ENCODE measurements around the gene SHISA6. TPM values are rescaled to one million over a fixed set of nuclear protein-coding genes. Genes with fewer than 3 reads are reported as not detected.

The SHISA6 gene
- total RNA-seq, 1 donor from 2014 or later, result 3.3 TPM

- H3K27me3 Mint-ChIP-seq (ENCODE audit: insufficient read depth, low read depth), result peaks cover 8% of the 10 kb centered on the region
- H4K20me1 ChIP-seq (ENCODE audit: low read depth), result no peaks in the 10 kb centered on the region
- no peak overlapping the region for H3K4me3 ChIP-seq
- H3K36me3 ChIP-seq, result no peaks in the 10 kb centered on the region
- peaks cover 10% of the 10 kb centered on the region for H3K4me1 ChIP-seq
- H3K9ac ChIP-seq, result no peak overlapping the region
- no peaks in the 10 kb centered on the region for H3K9me3 Mint-ChIP-seq
- no peak overlapping the region for H2AFZ ChIP-seq (replicated peaks)
- H3K27ac Mint-ChIP-seq, result no peak overlapping the region
- H3K4me3 Mint-ChIP-seq, result no peak overlapping the region
- H3K79me2 ChIP-seq (ENCODE audit: low read depth), result no peaks in the 10 kb centered on the region
- no peaks in the 10 kb centered on the region for H3K4me1 Mint-ChIP-seq
- H3K36me3 Mint-ChIP-seq, result no peaks in the 10 kb centered on the region
- H3K9me3 ChIP-seq (ENCODE audit: low read depth), result no peaks in the 10 kb centered on the region
- no peaks in the 10 kb centered on the region for H3F3A ChIP-seq (ENCODE audit: low read depth)
- no peak overlapping the region for H3K27ac ChIP-seq
- TF ChIP-seq, protein P1, sequence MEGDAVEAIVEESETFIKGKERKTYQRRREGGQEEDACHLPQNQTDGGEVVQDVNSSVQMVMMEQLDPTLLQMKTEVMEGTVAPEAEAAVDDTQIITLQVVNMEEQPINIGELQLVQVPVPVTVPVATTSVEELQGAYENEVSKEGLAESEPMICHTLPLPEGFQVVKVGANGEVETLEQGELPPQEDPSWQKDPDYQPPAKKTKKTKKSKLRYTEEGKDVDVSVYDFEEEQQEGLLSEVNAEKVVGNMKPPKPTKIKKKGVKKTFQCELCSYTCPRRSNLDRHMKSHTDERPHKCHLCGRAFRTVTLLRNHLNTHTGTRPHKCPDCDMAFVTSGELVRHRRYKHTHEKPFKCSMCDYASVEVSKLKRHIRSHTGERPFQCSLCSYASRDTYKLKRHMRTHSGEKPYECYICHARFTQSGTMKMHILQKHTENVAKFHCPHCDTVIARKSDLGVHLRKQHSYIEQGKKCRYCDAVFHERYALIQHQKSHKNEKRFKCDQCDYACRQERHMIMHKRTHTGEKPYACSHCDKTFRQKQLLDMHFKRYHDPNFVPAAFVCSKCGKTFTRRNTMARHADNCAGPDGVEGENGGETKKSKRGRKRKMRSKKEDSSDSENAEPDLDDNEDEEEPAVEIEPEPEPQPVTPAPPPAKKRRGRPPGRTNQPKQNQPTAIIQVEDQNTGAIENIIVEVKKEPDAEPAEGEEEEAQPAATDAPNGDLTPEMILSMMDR (IDR thresholded peaks at IDR 0.05), result no peak
- no peak for TF ChIP-seq EZH2phosphoT487 (IDR thresholded peaks at IDR 0.05)
- TF ChIP-seq EZH2 (IDR thresholded peaks at IDR 0.05), result no peak
- no peaks in the 10 kb centered on the region for H3K27me3 ChIP-seq
- DNase-seq (ENCODE audit: low spot score), result no peak
- no peak overlapping the region for H3K4me2 ChIP-seq
Observed at GRCh38 chr17:11378506-11378905, 137.5 kb downstream of the SHISA6 start.

GRCh38 chr17:11380761-11381160, 139.7 kb downstream of the SHISA6 start:
- no peaks in the 10 kb centered on the region for H3K4me1 Mint-ChIP-seq
- Histone ChIP-seq H4K20me1 (ENCODE audit: low read depth) (no peaks in the 10 kb centered on the region), H3F3A (ENCODE audit: low read depth) (no peaks in the 10 kb centered on the region), H3K79me2 (ENCODE audit: low read depth) (no peaks in the 10 kb centered on the region), H2AFZ (replicated peaks) (no peak overlapping the region), H3K4me1 (peaks cover 4% of the 10 kb centered on the region), H3K9ac (no peak overlapping the region), H3K9me3 (ENCODE audit: low read depth) (no peaks in the 10 kb centered on the region), H3K4me3 (no peak overlapping the region), H3K27me3 (no peaks in the 10 kb centered on the region), H3K36me3 (no peaks in the 10 kb centered on the region), H3K4me2 (no peak overlapping the region), H3K27ac (no peak overlapping the region)
- TF ChIP-seq EZH2 (IDR thresholded peaks at IDR 0.05), result no peak
- TF ChIP-seq EZH2phosphoT487 (IDR thresholded peaks at IDR 0.05), result no peak
- TF ChIP-seq, protein P1 (IDR thresholded peaks at IDR 0.05), result no peak
- no peaks in the 10 kb centered on the region for H3K9me3 Mint-ChIP-seq
- no peak for DNase-seq (ENCODE audit: low spot score)
- H3K4me3 Mint-ChIP-seq, result no peak overlapping the region
- no peaks in the 10 kb centered on the region for H3K36me3 Mint-ChIP-seq
- no peak overlapping the region for H3K27ac Mint-ChIP-seq
- peaks cover 13% of the 10 kb centered on the region for H3K27me3 Mint-ChIP-seq (ENCODE audit: insufficient read depth, low read depth)

GRCh38 chr17:11383157-11383556, 142.1 kb downstream of the SHISA6 start:
- TF ChIP-seq, protein P1 (IDR thresholded peaks at IDR 0.05), result no peak
- TF ChIP-seq EZH2phosphoT487 (IDR thresholded peaks at IDR 0.05) (no peak), EZH2 (IDR thresholded peaks at IDR 0.05) (no peak)
- no peak overlapping the region for H2AFZ ChIP-seq (replicated peaks)
- peaks cover 8% of the 10 kb centered on the region for H3K4me1 ChIP-seq
- H3K9me3 Mint-ChIP-seq, result no peaks in the 10 kb centered on the region
- H3K9me3 ChIP-seq (ENCODE audit: low read depth), result no peaks in the 10 kb centered on the region
- no peaks in the 10 kb centered on the region for H3K36me3 Mint-ChIP-seq
- H3K27ac ChIP-seq, result no peak overlapping the region
- no peak overlapping the region for H3K27ac Mint-ChIP-seq
- no peaks in the 10 kb centered on the region for H3K36me3 ChIP-seq
- no peak overlapping the region for H3K9ac ChIP-seq
- no peaks in the 10 kb centered on the region for H3K79me2 ChIP-seq (ENCODE audit: low read depth)
- no peak overlapping the region for H3K4me3 ChIP-seq
- peaks cover 7% of the 10 kb centered on the region for H3K4me1 Mint-ChIP-seq
- H3K4me2 ChIP-seq, result no peak overlapping the region
- DNase-seq (ENCODE audit: low spot score), result no peak
- H3K4me3 Mint-ChIP-seq, result no peak overlapping the region
- no peaks in the 10 kb centered on the region for H3F3A ChIP-seq (ENCODE audit: low read depth)
- H3K27me3 Mint-ChIP-seq (ENCODE audit: insufficient read depth, low read depth), result peaks cover 13% of the 10 kb centered on the region
- H3K27me3 ChIP-seq, result no peaks in the 10 kb centered on the region
- H4K20me1 ChIP-seq (ENCODE audit: low read depth), result no peaks in the 10 kb centered on the region
